Testis (tissue), 2 donors: Measurements from ENCODE around the gene UPK3A.

ENCODE experiments used
- CTCF ChIP-seq, 3 experiments: fragments of 450-650 bp in 2 of 3; fragments of 200-600 bp in 1 of 3; sonication (generic) in 1 of 3; IDR thresholded peaks; one replicate each; pipeline ENCODE4 v1.5.1; 2016 to 2019; ENCODE audit warnings: antibody characterized with exemption in 3 of 3, mild to moderate bottlenecking in 2 of 3, moderate library complexity in 1 of 3
- POLR2A ChIP-seq: fragments of 450-650 bp; IDR thresholded peaks from one replicate; pipeline ENCODE4 v1.6.1; 2017; ENCODE audit warnings: antibody characterized with exemption, mild to moderate bottlenecking, moderate library complexity

GRCh38 chr22:45248832-45249561 is 35.8 kb upstream of the UPK3A start:
- TF ChIP-seq CTCF (IDR thresholded peaks at IDR 0.05) (no peak), POLR2A (no peak)
